A673 (cell line): ENCODE data around the gene SYNGR3. TPM values are rescaled to one million over a fixed set of nuclear protein-coding genes. Genes with fewer than 3 reads are reported as not detected.

Source experiments
- BruUV-seq: library from RNA; stranded (reverse); fragments of 400-500 nt; replicated peaks from 2 replicates; lab custom pipeline; 2021; lab: Mats Ljungman, UMichigan
- CTCF ChIA-PET: fragments of 300-600 bp; sonication (Branson Sonifier 250); formaldehyde crosslinking; loops from one replicate; lab custom pipeline; 2022; ENCODE audit warnings: antibody characterized with exemption; lab: Charles Lee
- POLR2A ChIA-PET: fragments of 300-600 bp; sonication (Branson Sonifier 250); formaldehyde crosslinking; loops from one replicate; lab custom pipeline; 2022; ENCODE audit warnings: antibody characterized with exemption; ENCODE audit not compliant: low non-redundant PET; lab: Charles Lee
- DNase-seq: peaks from one replicate; pipeline ENCODE4 v3.0.0-alpha.2; 2015; ENCODE audit warnings: low spot score
- H3K27ac ChIP-seq: fragments of 200-600 bp; sonication (generic); 2 replicates; pipeline ENCODE4 v1.5.1; 2016; ENCODE audit warnings: mixed run types, low read depth, mild to moderate bottlenecking, mixed read lengths, antibody characterized with exemption, low read length; ENCODE audit not compliant: poor library complexity, severe bottlenecking
- H3K27me3 ChIP-seq: fragments of 200-600 bp; sonication (generic); replicated peaks from 2 replicates; pipeline ENCODE4 v1.6.1; 2017; ENCODE audit warnings: mixed run types, low read depth, mild to moderate bottlenecking, mixed read lengths, antibody characterized with exemption, low read length; ENCODE audit not compliant: insufficient read depth, poor library complexity
- H3K36me3 ChIP-seq: fragments of 200-600 bp; sonication (generic); 2 replicates; pipeline ENCODE4 v1.6.1; 2016; ENCODE audit warnings: mixed run types, mild to moderate bottlenecking, mixed read lengths, antibody characterized with exemption, low read length; ENCODE audit not compliant: insufficient read depth, poor library complexity, severe bottlenecking
- H3K4me1 ChIP-seq: fragments of 200-600 bp; sonication (generic); 2 replicates; pipeline ENCODE4 v1.6.1; 2017; ENCODE audit warnings: mixed run types, mild to moderate bottlenecking, mixed read lengths, antibody characterized with exemption, low read length; ENCODE audit not compliant: insufficient read depth, poor library complexity, severe bottlenecking
- H3K4me3 ChIP-seq: fragments of 200-600 bp; sonication (generic); 2 replicates; pipeline ENCODE4 v1.5.1; 2016; ENCODE audit warnings: low read depth, mixed run types, mild to moderate bottlenecking, mixed read lengths, low read length; ENCODE audit not compliant: poor library complexity, severe bottlenecking
- H3K9me3 ChIP-seq: fragments of 200-600 bp; sonication (generic); 2 replicates; pipeline ENCODE4 v1.6.1; 2016; ENCODE audit warnings: mixed run types, low read depth, mild to moderate bottlenecking, mixed read lengths, antibody characterized with exemption, low read length; ENCODE audit not compliant: poor library complexity, severe bottlenecking
- CTCF ChIP-seq: fragments of 300-800, 200-600 bp; sonication (generic); conservative IDR thresholded peaks from 2 replicates; pipeline ENCODE4 v1.5.1; 2017; ENCODE audit warnings: low read depth, mild to moderate bottlenecking, antibody characterized with exemption, low read length, moderate library complexity, mixed read lengths
- EZH2 ChIP-seq: fragments of 200-600 bp; sonication (generic); IDR thresholded peaks from 2 replicates; pipeline ENCODE4 v1.6.1; 2017; ENCODE audit warnings: borderline replicate concordance, low read depth, mild to moderate bottlenecking, mixed read lengths, antibody characterized with exemption, low read length; ENCODE audit not compliant: poor library complexity, severe bottlenecking
- intact Hi-C: fragments of 100-400 bp; cut with micrococcal nuclease; formaldehyde crosslinking; loops from one replicate; pipeline ENCODE4 v1.10.0; 2022; ENCODE audit not compliant: unreplicated experiment
- total RNA-seq: library from RNA; stranded (reverse); gene quantifications from 2 replicates; pipeline ENCODE4 v1.2.3, GENCODE V29; 2021

The SYNGR3 gene
- total RNA-seq, 1 experiment from 2014 or later: 1.4 TPM

GRCh38 chr16:1982991-1983543, 6.7 kb upstream of the SYNGR3 start:
- H3K27me3 ChIP-seq: no peaks in the 10 kb centered on the region
- BruUV-seq: no TSS peak
- H3K4me1 ChIP-seq: peaks cover 20% of the 10 kb centered on the region
- ChIA-PET POLR2A (interaction anchor here (0.6 to 0.7 kb wide), 2 partner anchors 485 to 812 kb away, joined by 3 to 13 read pairs; no protein-coding TSS in a partner anchor), CTCF (interaction anchor here (0.6 to 0.7 kb wide), 2 partner anchors 158 to 913 kb away, joined by 3 to 8 read pairs; no protein-coding TSS in a partner anchor)
- H3K36me3 ChIP-seq: peaks cover 12% of the 10 kb centered on the region
- no peak for DNase-seq
- H3K27ac ChIP-seq: no peak overlapping the region
- H3K9me3 ChIP-seq: no peaks in the 10 kb centered on the region
- intact Hi-C loops: no loop called here
- TF ChIP-seq CTCF: no peak
- no peak for TF ChIP-seq EZH2
- peak overlapping the region; percentile 81 for H3K4me3 ChIP-seq

- peak; percentile 87 for DNase-seq
- peaks cover 7% of the 10 kb centered on the region for H3K36me3 ChIP-seq
- no peak for TF ChIP-seq EZH2
- peak; percentile 45 for TF ChIP-seq CTCF
- H3K27me3 ChIP-seq: no peaks in the 10 kb centered on the region
- intact Hi-C loops: no loop called here
- H3K9me3 ChIP-seq: no peaks in the 10 kb centered on the region
- peaks cover 20% of the 10 kb centered on the region for H3K4me1 ChIP-seq
- H3K4me3 ChIP-seq: peak within 1 kb of the TSS; percentile 81
- ChIA-PET CTCF (interaction anchor here (0.6 to 0.7 kb wide), 2 partner anchors 157 to 913 kb away, joined by 3 to 8 read pairs; no protein-coding TSS in a partner anchor), POLR2A (interaction anchor here (0.5 kb wide), 1 partner anchor 19 kb away, joined by 9 read pairs; the partner anchor contains the start of gene RPS2)
- H3K27ac ChIP-seq: peak within 1 kb of the TSS; percentile 70
- no TSS peak for BruUV-seq
These were observed 6.0 kb upstream of the SYNGR3 start, which contains the start of gene GFER for GRCh38 chr16:1983544-1984346. Gene GFER (plus strand): TSS chr16:1984193. CDS start chr16:1984219, 26 bp downstream.

GRCh38 chr16:1984347-1985225, 5.2 kb upstream of the SYNGR3 start:
- no peak for DNase-seq
- intact Hi-C loops: no loop called here

More at GRCh38 chr16:1984347-1985225, 5.2 kb upstream of the SYNGR3 start:
- POLR2A ChIA-PET: interaction anchor here (0.5 kb wide), 1 partner anchor 20 kb away, joined by 9 read pairs; the partner anchor contains the start of gene RPS2
- CTCF ChIA-PET: interaction anchor here (0.9 kb wide), 1 partner anchor 156 kb away, joined by 4 read pairs; no protein-coding TSS in a partner anchor
- H3K36me3 ChIP-seq: peaks cover 7% of the 10 kb centered on the region
- no peak for TF ChIP-seq EZH2
- no peak for TF ChIP-seq CTCF
- H3K4me1 ChIP-seq: peaks cover 20% of the 10 kb centered on the region
- peaks cover 8% of the 10 kb centered on the region for H3K27me3 ChIP-seq
- H3K4me3 ChIP-seq: peak overlapping the region; percentile 81
- H3K9me3 ChIP-seq: no peaks in the 10 kb centered on the region
- BruUV-seq: TSS peak; percentile 39
- peak overlapping the region; percentile 70 for H3K27ac ChIP-seq
